ENCODE measurements around the gene PRR5L.

PRR5L gene

GRCh38 chr11:36436589-36436988 lies 140.5 kb downstream of the PRR5L start:
- no peak for DNase-seq (ENCODE audit: low spot score)

- DNase-seq (ENCODE audit: low spot score), result no peak
Observed at GRCh38 chr11:36437413-36437812, 141.3 kb downstream of the PRR5L start.

- DNase-seq (ENCODE audit: low spot score), result no peak
Observed at GRCh38 chr11:36438126-36438525, 142.0 kb downstream of the PRR5L start.

- no peak for DNase-seq (ENCODE audit: low spot score)
Observed at GRCh38 chr11:36441610-36442208, 145.6 kb downstream of the PRR5L start.

- DNase-seq (ENCODE audit: low spot score), result no peak
Observed at GRCh38 chr11:36443661-36444060, 147.6 kb downstream of the PRR5L start.

GRCh38 chr11:36446135-36446534 lies 150.0 kb downstream of the PRR5L start:
- no peak for DNase-seq (ENCODE audit: low spot score)

GRCh38 chr11:36447514-36447913 lies 151.4 kb downstream of the PRR5L start:
- DNase-seq (ENCODE audit: low spot score), result no peak

GRCh38 chr11:36447947-36448346 lies 151.9 kb downstream of the PRR5L start:
- DNase-seq (ENCODE audit: low spot score), result no peak

- DNase-seq (ENCODE audit: low spot score), result no peak
Observed at GRCh38 chr11:36449561-36450096, 153.5 kb downstream of the PRR5L start.

- no peak for DNase-seq (ENCODE audit: low spot score)
Observed at GRCh38 chr11:36450110-36450572, 154.1 kb downstream of the PRR5L start.

- DNase-seq (ENCODE audit: low spot score), result no peak
Observed at GRCh38 chr11:36451045-36451444, 155.0 kb downstream of the PRR5L start.

GRCh38 chr11:36451681-36452080 lies 155.6 kb downstream of the PRR5L start:
- no peak for DNase-seq (ENCODE audit: low spot score)

- DNase-seq (ENCODE audit: low spot score), result peak; percentile 14
Observed at GRCh38 chr11:36452236-36452940, 156.3 kb downstream of the PRR5L start.

GRCh38 chr11:36452961-36453360 lies 156.9 kb downstream of the PRR5L start:
- DNase-seq (ENCODE audit: low spot score), result peak; percentile 9

- DNase-seq (ENCODE audit: low spot score), result no peak
Observed at GRCh38 chr11:36453678-36454077, 157.6 kb downstream of the PRR5L start.

GRCh38 chr11:36454551-36454940 lies 158.5 kb downstream of the PRR5L start:
- no peak for DNase-seq (ENCODE audit: low spot score)

- no peak for DNase-seq (ENCODE audit: low spot score)
Observed at GRCh38 chr11:36454941-36455631, 159.0 kb downstream of the PRR5L start.

GRCh38 chr11:36455658-36456111 lies 159.6 kb downstream of the PRR5L start:
- no peak for DNase-seq (ENCODE audit: low spot score)

- no peak for DNase-seq (ENCODE audit: low spot score)
Observed at GRCh38 chr11:36456156-36456555, 160.1 kb downstream of the PRR5L start.

- no peak for DNase-seq (ENCODE audit: low spot score)
Observed at GRCh38 chr11:36458129-36458915, 162.2 kb downstream of the PRR5L start.

GRCh38 chr11:36459046-36459445 lies 163.0 kb downstream of the PRR5L start:
- no peak for DNase-seq (ENCODE audit: low spot score)

GRCh38 chr11:36460220-36460619 lies 164.1 kb downstream of the PRR5L start:
- DNase-seq (ENCODE audit: low spot score), result no peak
